B cell (primary cell): ENCODE data around the gene FAM107B. TPM values are rescaled to one million over a fixed set of nuclear protein-coding genes. Genes with fewer than 3 reads are reported as not detected.
A peak's percentile ranks its signal among the peaks of the same experiment; 100 is the strongest.

Source experiments
- ATAC-seq: fragments of 200-7000 bp; cut with Tn5 transposase; one replicate; pipeline ENCODE4 v1.10.0; 2021; ENCODE audit warnings: low read depth, mild to moderate bottlenecking, moderate number of reproducible peaks, moderate library complexity
- CTCF ChIA-PET: fragments of 350-600 bp; sonication (Branson Sonifier 250); formaldehyde crosslinking; loops from one replicate; lab custom pipeline; 2021; ENCODE audit warnings: antibody characterized with exemption, inconsistent platforms; lab: Charles Lee
- POLR2A ChIA-PET: fragments of 350-600 bp; sonication (Branson Sonifier 250); formaldehyde crosslinking; loops from one replicate; lab custom pipeline; 2021; ENCODE audit warnings: antibody characterized with exemption; lab: Charles Lee
- DNase-seq: peaks from one replicate; pipeline ENCODE4 v3.0.0; 2013
- H2AFZ ChIP-seq: 2 replicates; pipeline ENCODE4 v1.6.1; 2012; ENCODE audit warnings: mild to moderate bottlenecking, low read depth, low read length; ENCODE audit not compliant: insufficient read depth, poor library complexity, severe bottlenecking
- H3K27ac ChIP-seq, 2 donors: 1 replicate in 1 of 2; 2 replicates in 1 of 2; pipeline ENCODE4 v1.5.1; 2012 to 2013; ENCODE audit warnings: low read length in 2 of 2, mild to moderate bottlenecking in 2 of 2, moderate library complexity in 1 of 2
- H3K27me3 ChIP-seq, 4 experiments: fragments of 200-600 bp in 1 of 4; sonication (generic) in 1 of 4; replicated peaks in 1 of 4; 1 replicate in 2 of 4; 2 replicates in 2 of 4; pipeline versions ENCODE4 v1.6.1 to v1.7.0; 2013 to 2016; ENCODE audit warnings: low read length in 3 of 4, mild to moderate bottlenecking in 2 of 4, mixed read lengths in 1 of 4, moderate library complexity in 1 of 4; ENCODE audit not compliant: insufficient read depth in 4 of 4, control insufficient read depth in 3 of 4; ENCODE audit errors: control extremely low read depth in 1 of 4
- H3K36me3 ChIP-seq, 2 experiments: replicated peaks in 1 of 2; 1 replicate in 1 of 2; 2 replicates in 1 of 2; pipeline versions ENCODE4 v1.6.1 to v1.7.1; 2013; ENCODE audit warnings: low read length in 1 of 2; ENCODE audit not compliant: insufficient read depth in 2 of 2, control insufficient read depth in 1 of 2; ENCODE audit errors: control extremely low read depth in 1 of 2, extremely low read depth in 1 of 2
- H3K4me1 ChIP-seq, 2 donors: fragments of 200-600 bp in 1 of 2; sonication (generic) in 1 of 2; 1 replicate in 1 of 2; 2 replicates in 1 of 2; pipeline versions ENCODE4 v1.5.1 to v1.6.1; 2013 to 2017; ENCODE audit warnings: low read length in 2 of 2; ENCODE audit not compliant: control insufficient read depth in 2 of 2, insufficient read depth in 2 of 2
- H3K4me2 ChIP-seq: replicated peaks from 2 replicates; pipeline ENCODE3; 2012; ENCODE audit warnings: mild to moderate bottlenecking, low read depth, low read length; ENCODE audit not compliant: poor library complexity, severe bottlenecking
- H3K4me3 ChIP-seq, 5 experiments: fragments of 200-600 bp in 1 of 5; sonication (generic) in 1 of 5; 1 replicate in 3 of 5; 2 replicates in 2 of 5; pipeline versions ENCODE4 v1.5.1 to v1.7.0; 2011 to 2016; ENCODE audit warnings: low read length in 4 of 5, mild to moderate bottlenecking in 4 of 5, low read depth in 2 of 5, control low read depth in 1 of 5, moderate library complexity in 1 of 5; ENCODE audit not compliant: insufficient read depth in 1 of 5; ENCODE audit errors: control extremely low read depth in 1 of 5, extremely low read depth in 1 of 5
- H3K79me2 ChIP-seq: fragments of 200-600 bp; sonication (generic); one replicate; pipeline ENCODE4 v1.6.0; 2016; ENCODE audit warnings: low read length; ENCODE audit not compliant: control insufficient read depth, insufficient read depth
- H3K9ac ChIP-seq: fragments of 200-600 bp; sonication (generic); 2 replicates; pipeline ENCODE4 v1.6.1; 2017; ENCODE audit warnings: mild to moderate bottlenecking, low read length, moderate library complexity
- H3K9me3 ChIP-seq, 3 donors: one replicate each; pipeline versions ENCODE4 v1.6.1 to v1.7.1; 2013; ENCODE audit warnings: low read length in 2 of 3; ENCODE audit not compliant: control insufficient read depth in 2 of 3, insufficient read depth in 1 of 3; ENCODE audit errors: control extremely low read depth in 1 of 3
- H4K20me1 ChIP-seq: 2 replicates; pipeline ENCODE4 v1.6.0; 2012; ENCODE audit warnings: mild to moderate bottlenecking, low read length; ENCODE audit not compliant: insufficient read depth, control insufficient read depth, poor library complexity, severe bottlenecking
- H3K27ac Mint-ChIP-seq: one replicate; pipeline ENCODE4 v1.8.0; 2021; ENCODE audit warnings: mixed read lengths
- H3K27me3 Mint-ChIP-seq: one replicate; pipeline ENCODE4 v1.8.0; 2021; ENCODE audit warnings: mixed read lengths
- H3K4me1 Mint-ChIP-seq: one replicate; pipeline ENCODE4 v1.8.0; 2021; ENCODE audit warnings: mixed read lengths
- H3K4me3 Mint-ChIP-seq: one replicate; pipeline ENCODE4 v1.8.0; 2021; ENCODE audit warnings: mixed read lengths
- H3K9me3 Mint-ChIP-seq: one replicate; pipeline ENCODE4 v1.8.0; 2022; ENCODE audit warnings: mixed read lengths; ENCODE audit not compliant: insufficient read depth
- EZH2 ChIP-seq: IDR thresholded peaks from 2 replicates; pipeline ENCODE4 v1.6.1; 2012; ENCODE audit warnings: borderline replicate concordance, low read depth, mild to moderate bottlenecking, moderate library complexity, low read length; ENCODE audit not compliant: insufficient read depth, poor library complexity, severe bottlenecking
- WGBS: methylation state at CpG from one replicate; pipeline ENCODE4 v1.1.5; 2013; ENCODE audit warnings: missing lambda C conversion rate; ENCODE audit not compliant: insufficient coverage; 5-methylcytosine and 5-hydroxymethylcytosine counted together
- intact Hi-C: fragments of 100-400 bp; cut with micrococcal nuclease; formaldehyde crosslinking; loops from one replicate; pipeline ENCODE4 v1.10.0; 2022
- polyA plus RNA-seq: library from polyadenylated mRNA; depleted of rRNA; stranded (reverse); fragments of >200 nt; gene quantifications from 2 replicates; pipeline ENCODE4 v1.2.3, GENCODE V29; 2012
- total RNA-seq, 2 donors: library from RNA; stranded (reverse); fragments of 120-200 nt in 1 of 2; gene quantifications; 1 replicate in 1 of 2; 2 replicates in 1 of 2; pipeline versions ENCODE4 v1.2.3 to v1.2.4, GENCODE V29; 2013 to 2022
- TF ChIP-seq, protein P1 (sequence below): fragments of 200-600 bp; IDR thresholded peaks from one replicate; pipeline ENCODE4 v1.8.0; 2022; ENCODE audit warnings: antibody characterized with exemption, mild to moderate bottlenecking

FAM107B gene
- total and polyA plus RNA-seq, 2 donors (not counting 1 experiment from before 2014, with no cell fraction given), result 31.9 to 318 TPM

DNA sequence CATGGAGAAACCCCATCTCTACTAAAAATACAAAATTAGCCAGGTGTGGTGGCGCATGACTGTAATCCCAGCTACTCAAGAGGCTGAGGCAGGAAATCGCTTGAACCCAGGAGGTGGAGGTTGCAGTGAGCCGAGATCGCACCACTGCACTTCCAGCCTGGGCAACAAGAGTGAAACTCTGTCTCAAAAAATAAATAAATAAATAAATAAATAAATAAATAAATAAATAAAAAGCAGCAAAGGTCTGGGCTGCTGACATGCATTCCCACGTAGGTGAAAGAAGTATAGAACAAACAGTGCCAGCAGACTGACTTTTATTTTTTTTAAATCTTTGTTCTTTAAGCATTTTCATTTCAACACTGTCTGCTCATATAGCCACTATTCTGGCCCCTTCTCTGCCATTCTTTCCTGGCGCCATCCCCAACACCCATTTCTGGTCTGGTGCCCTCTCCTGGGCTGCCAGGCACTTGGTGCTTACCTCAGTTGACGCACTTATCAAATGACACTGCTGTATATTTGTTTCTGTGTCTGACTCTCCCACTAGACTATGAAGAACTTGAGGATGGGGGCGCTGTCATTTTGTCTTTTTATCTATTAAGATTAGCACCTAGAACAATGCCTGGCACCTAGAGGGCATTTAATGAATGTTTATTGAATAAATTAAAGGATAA is 15.6 kb downstream of the FAM107B start:
- ChIA-PET CTCF (no interaction called here), POLR2A (no interaction called here)
- H3K9me3 Mint-ChIP-seq, result no peaks in the 10 kb centered on the region
- H3K27me3 Mint-ChIP-seq, result no peaks in the 10 kb centered on the region
- DNase-seq (no peak), ATAC-seq (no peak)
- intact Hi-C loops, result no loop called here
- H4K20me1 ChIP-seq, result no peaks in the 10 kb centered on the region
- H3K4me2 ChIP-seq, result no peak overlapping the region
- no peak overlapping the region for H3K27ac ChIP-seq
- H3K4me3 ChIP-seq, result no peak overlapping the region
- peaks cover 31% of the 10 kb centered on the region for H3K4me1 Mint-ChIP-seq
- H2AFZ ChIP-seq, result no peak overlapping the region
- H3K9ac ChIP-seq, result no peak overlapping the region
- H3K9me3 ChIP-seq, result no peaks in the 10 kb centered on the region
- H3K27ac Mint-ChIP-seq, result peak overlapping the region; percentile 46
- peaks cover 19 to 22% of the 10 kb centered on the region in 2 donors for H3K4me1 ChIP-seq
- H3K27me3 ChIP-seq, result no peaks in the 10 kb centered on the region
- H3K79me2 ChIP-seq, result no peaks in the 10 kb centered on the region
- H3K4me3 Mint-ChIP-seq, result no peak overlapping the region
- no peaks in the 10 kb centered on the region for H3K36me3 ChIP-seq
- TF ChIP-seq, protein P1, sequence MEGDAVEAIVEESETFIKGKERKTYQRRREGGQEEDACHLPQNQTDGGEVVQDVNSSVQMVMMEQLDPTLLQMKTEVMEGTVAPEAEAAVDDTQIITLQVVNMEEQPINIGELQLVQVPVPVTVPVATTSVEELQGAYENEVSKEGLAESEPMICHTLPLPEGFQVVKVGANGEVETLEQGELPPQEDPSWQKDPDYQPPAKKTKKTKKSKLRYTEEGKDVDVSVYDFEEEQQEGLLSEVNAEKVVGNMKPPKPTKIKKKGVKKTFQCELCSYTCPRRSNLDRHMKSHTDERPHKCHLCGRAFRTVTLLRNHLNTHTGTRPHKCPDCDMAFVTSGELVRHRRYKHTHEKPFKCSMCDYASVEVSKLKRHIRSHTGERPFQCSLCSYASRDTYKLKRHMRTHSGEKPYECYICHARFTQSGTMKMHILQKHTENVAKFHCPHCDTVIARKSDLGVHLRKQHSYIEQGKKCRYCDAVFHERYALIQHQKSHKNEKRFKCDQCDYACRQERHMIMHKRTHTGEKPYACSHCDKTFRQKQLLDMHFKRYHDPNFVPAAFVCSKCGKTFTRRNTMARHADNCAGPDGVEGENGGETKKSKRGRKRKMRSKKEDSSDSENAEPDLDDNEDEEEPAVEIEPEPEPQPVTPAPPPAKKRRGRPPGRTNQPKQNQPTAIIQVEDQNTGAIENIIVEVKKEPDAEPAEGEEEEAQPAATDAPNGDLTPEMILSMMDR, result no peak
- no peak for TF ChIP-seq EZH2
- WGBS, result 71% methylated on average over 1 of the region's 8 CpGs

DNA sequence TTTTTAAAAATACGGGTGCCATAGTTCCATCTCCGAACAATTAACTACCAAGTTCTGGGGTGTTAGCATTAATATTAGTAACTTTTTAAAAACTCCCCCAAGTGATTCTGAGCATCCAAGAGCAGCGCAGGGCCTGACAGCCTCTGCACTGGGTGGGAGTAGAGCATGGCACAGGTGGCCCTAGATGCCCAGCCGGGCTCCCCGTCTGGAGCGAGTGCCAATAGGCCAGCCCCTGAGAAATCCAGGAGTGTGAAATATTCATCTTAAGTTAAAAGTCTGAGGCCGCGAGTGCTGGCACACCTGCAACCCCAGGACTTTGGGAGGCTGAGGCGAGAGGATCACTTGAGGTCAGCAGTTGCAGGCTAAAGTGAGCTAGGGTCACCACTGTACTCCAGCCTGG is 16.2 kb downstream of the FAM107B start:
- DNase-seq, result no peak
- no peak for ATAC-seq
- Histone ChIP-seq H3K4me1 (peaks cover 19 to 22% of the 10 kb centered on the region in 2 donors), H4K20me1 (no peaks in the 10 kb centered on the region), H3K4me2 (no peak overlapping the region), H3K27ac (no peak overlapping the region), H3K9me3 (no peaks in the 10 kb centered on the region), H2AFZ (no peak overlapping the region), H3K79me2 (no peaks in the 10 kb centered on the region), H3K36me3 (no peaks in the 10 kb centered on the region), H3K27me3 (no peaks in the 10 kb centered on the region), H3K4me3 (no peak overlapping the region), H3K9ac (no peak overlapping the region)
- intact Hi-C loops, result no loop called here
- no peaks in the 10 kb centered on the region for H3K27me3 Mint-ChIP-seq
- H3K4me3 Mint-ChIP-seq, result no peak overlapping the region
- H3K9me3 Mint-ChIP-seq, result no peaks in the 10 kb centered on the region
- ChIA-PET CTCF (no interaction called here), POLR2A (no interaction called here)
- WGBS, result 100% methylated on average over 1 of the region's 9 CpGs
- TF ChIP-seq, protein P1, result no peak
- no peak for TF ChIP-seq EZH2
- H3K27ac Mint-ChIP-seq, result no peak overlapping the region
- peaks cover 32% of the 10 kb centered on the region for H3K4me1 Mint-ChIP-seq
